Measurements from ENCODE around the gene DSCAM.

GRCh38 chr21:40704141-40704540 is 142.8 kb downstream of the DSCAM start:
- TF ChIP-seq, protein P1, sequence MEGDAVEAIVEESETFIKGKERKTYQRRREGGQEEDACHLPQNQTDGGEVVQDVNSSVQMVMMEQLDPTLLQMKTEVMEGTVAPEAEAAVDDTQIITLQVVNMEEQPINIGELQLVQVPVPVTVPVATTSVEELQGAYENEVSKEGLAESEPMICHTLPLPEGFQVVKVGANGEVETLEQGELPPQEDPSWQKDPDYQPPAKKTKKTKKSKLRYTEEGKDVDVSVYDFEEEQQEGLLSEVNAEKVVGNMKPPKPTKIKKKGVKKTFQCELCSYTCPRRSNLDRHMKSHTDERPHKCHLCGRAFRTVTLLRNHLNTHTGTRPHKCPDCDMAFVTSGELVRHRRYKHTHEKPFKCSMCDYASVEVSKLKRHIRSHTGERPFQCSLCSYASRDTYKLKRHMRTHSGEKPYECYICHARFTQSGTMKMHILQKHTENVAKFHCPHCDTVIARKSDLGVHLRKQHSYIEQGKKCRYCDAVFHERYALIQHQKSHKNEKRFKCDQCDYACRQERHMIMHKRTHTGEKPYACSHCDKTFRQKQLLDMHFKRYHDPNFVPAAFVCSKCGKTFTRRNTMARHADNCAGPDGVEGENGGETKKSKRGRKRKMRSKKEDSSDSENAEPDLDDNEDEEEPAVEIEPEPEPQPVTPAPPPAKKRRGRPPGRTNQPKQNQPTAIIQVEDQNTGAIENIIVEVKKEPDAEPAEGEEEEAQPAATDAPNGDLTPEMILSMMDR (IDR thresholded peaks at IDR 0.05; ENCODE audit: insufficient read depth, low read length, poor library complexity, severe bottlenecking): no peak
- TF ChIP-seq EZH2phosphoT487 (conservative IDR thresholded peaks at IDR 0.05; ENCODE audit: low read length): no peak

Measured in SU-DHL-6 (cell line).